D341Med (cell line): Measurements from ENCODE around the gene MAST2.
"Not testable (repeated sequence)": the region's sequence is repeated elsewhere in the genome, so short reads cannot be mapped to it uniquely, and the experiment has no call there.

Source experiments
- DNase-seq: peaks from one replicate; pipeline ENCODE4 v3.0.0; 2012; ENCODE audit warnings: low spot score

Gene MAST2

DNA sequence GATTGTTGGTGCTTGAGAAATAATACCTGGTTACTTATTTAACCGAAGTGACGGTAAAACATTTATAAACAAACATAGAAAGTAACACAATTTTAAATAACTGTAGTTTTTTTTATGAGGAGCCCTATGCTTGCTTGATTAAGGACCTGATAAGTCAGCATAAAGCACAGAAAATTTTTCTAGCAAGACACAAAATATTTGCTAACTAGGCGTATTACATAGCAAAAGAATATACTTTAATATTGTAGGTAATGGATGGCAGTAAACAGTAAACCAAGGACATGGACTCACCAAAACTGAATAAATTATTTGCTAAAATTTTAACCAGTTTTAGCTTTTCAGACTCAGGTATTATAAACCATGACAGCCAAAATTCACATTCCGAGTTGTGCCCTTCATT is 90.9 kb downstream of the MAST2 start:
- no peak for DNase-seq

DNA sequence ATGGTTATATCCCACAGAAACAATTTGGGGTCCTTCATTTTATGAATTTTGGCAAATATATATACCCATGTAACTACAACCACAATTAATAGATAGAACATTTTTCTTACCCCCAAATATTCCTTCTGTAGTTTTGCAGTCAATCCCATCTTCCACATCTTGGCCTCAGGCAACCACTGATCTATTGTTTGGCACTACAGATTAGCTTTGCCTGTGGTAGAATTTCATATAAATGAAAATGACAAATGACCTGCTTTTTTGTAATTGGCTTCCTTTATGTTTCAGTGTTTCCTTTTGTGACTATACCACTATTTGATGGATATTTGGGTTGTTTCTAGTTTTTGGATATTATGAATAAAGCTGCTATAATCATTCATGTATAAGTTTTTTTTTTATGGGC is 91.5 kb downstream of the MAST2 start:
- no peak for DNase-seq

DNA sequence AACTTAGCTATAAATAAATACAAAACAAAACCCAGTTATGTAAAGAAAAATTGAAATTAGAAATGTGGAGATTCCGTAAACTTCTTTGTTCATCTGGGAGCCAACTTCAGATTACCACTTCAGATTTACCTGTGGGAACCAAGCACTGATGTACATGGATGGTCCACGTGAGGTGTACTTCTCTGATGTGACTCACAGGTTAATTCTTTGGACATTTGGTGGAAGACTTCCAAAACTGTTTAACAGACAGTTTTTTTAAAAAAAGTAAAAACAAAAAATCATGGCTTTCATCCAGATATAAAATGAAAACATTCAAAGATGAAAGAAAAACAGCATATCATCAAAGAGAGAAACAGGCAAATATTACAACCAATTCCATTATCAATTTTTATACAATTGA is 92.0 kb downstream of the MAST2 start:
- no peak for DNase-seq

DNA sequence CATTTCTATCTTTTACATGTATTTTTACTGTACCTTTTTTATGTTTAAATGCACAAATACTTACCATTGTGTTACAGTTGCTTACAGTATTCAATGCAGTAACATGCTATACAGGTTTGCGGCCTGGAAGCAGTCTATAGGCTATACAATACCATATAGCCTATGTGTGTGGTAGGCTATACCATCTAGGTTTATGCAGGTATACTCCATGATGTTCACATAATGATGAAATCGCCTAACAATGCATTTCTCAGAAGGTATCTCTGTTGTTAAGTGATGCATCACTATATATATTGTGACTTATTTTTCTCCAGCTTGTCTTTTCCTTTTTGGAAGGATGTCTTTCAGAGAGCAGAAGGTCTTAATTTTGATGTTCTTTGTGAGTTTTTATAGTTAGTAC is 103.5 kb downstream of the MAST2 start:
- DNase-seq = no peak

DNA sequence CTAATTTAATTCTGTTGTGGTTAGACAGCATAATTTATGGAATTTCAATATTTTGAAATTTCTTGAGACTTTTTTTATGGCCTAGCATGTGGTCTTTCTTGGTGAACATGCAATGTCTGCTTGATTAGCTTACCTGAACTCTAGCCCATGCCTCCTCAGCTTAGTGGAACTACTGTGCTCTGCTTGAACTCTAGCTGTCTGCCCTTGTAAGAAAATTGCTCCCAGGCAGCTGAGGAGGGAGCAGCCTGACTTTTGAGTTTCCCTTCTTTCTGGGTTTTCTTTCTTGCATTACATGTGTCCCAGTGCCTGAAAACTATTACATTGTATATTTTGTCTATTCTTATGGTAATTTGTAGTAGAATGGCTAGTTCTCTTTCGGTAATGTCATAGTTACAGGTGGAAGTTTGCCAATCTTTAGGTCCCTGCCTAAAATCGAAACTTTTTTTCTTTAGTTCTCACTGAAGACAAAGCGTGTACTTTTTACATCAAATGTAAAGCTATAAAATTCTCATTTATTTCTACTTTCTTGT is 105.3 kb downstream of the MAST2 start:
- DNase-seq = no peak

DNA sequence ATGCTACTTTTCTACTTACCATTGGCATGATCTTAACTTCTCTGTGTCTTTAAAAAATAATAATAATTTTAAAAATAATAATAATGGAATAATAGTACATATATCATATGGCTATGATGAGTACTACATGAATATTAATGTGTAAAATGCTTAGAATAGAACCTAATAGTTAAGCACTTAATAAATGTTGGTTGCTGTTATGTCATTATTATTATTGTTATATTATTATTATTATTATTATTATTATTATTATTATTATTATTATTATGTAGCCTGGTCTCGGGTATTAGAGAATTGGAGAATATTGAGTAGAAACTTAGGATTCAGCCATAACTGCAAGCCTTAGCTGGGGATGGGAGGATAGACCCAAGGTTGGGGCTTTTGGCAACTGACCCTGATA is 108.2 kb downstream of the MAST2 start:
- DNase-seq = no peak

DNA sequence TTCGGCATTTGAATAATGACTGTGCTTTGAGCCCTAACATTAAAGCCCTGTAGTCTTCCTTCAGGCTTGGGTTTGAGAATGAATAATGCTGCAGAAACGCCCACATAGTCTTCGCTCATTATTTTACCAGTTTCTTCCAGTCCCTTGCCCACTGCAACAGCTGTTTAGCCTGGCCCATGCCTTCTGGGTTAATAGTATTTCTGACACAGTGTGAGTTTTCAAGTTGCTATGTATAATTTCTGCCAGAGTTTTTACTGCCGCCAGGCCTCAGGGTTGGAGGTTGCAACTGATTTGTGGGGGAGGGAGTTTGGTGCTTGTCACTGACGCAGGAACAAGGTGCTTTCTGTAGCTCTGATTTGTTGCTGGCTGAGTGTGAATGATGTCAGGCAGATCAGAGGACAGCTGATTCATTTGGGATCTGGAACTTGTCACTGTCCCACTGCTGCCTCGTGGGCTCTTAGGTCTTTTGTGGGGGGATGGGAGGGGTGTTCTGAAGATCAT is 109.8 kb downstream of the MAST2 start:
- no peak for DNase-seq

DNA sequence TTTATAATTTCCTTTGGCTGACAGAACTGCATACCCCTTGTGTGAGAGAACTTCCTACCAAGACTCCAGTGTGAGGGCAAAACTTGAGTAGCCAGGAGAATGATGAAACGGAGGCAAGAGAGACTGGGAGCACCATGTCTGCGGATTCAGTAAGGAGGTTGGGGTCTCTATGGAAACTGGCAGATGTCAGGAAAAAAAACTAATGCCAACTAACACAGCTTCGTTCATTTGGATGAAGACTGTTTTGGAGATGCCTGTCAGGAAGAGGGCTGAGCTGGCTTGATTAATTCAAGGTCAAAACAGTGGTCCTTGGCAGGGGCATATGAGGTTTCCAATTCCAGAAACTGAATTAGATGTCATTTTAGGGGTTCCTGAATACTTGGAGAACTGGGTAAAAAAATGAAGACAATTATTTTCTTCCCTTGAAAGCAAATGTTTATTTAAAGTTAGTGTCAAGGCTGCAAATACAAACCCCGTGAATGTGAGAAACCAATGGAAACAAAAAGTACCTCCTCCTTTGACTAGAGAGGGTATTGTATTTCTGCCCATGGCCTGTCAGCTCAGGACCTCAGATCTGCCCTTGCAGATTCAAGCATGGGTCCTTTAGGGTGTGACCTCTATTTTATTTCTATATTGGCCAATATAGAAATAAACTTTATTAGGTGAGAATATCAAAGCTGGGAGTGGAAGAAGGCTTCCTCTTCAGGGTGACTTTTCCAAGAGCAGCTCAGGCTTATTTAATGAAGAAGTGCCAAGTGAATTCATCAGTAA is 110.5 kb downstream of the MAST2 start:
- no peak for DNase-seq

DNA sequence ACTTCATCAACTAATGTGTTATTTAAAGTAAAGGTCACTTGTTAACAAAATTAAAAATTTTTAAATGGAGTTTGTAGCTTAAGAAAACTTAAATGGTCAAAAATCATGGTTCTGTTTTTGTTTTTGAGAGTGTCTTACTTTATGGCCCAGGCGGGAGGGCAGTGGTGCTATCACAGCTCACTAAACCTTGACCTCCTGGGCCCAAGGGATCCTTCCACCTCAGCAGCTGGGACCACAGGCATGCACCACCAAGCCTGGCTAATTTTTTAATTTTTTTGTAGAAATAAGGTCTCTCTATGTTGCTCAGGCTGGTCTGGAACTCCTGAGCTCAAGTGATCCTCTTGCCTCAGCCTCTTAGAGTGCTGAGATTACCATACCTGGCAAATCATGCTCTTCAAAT is 111.4 kb downstream of the MAST2 start:
- DNase-seq = no peak

DNA sequence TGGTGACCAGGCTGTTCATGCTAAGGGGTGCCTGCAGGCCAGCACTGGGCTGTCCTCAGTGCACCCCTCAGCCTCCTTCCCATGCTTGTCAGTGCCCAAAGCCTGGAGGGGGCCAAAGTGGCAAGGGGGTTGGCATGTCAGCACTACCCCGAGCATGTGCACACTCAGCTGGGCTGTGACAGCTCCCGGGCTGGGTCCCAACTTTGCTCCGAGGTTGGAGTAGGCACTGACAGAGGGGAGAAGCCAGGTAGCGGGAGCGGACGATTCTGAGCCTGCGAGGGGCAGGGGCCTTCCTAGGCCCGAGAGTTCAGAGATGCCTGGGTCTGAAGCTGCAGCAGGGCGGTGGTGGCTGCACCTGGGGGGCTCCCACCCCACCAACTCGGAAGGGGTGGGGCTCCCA is 119.0 kb downstream of the MAST2 start:
- DNase-seq = no peak

DNA sequence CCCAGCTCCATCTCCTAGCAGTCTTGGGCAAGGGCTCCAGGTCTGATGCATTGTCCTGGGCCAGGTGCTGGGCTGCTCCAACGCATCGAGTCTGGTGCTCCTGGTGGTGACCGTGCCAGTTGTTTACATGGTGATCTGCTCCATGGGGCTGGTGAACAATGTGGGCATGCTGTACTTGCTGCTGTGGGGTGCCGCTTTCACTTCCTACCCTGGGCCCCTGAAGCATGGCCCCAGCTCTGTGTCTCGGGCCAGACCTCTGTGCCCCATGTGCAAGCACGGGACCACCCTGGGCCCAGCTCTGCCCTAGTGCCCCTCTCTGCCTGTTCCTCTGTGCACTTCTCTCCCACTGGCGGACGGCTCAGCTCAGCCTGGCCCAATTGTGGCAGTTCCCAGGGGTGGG is 119.4 kb downstream of the MAST2 start:
- DNase-seq = no peak

DNA sequence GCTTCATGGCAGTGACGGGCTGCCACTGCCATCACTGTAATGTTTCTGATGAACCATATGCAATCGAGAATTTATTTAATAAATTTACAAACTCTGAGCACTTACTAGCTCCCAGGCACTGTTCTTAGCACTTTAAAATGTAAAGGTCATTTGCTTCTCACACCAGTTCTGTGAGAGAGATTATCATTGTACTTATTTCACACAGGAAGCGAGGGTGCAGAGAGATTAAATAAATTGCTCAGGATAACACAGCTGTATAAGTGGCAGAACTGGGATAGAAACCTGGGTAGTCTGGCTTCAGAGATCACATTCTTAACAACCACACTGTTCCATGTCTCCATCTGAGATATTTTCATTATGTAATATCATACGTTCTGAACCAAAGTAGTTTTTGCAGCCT is 119.9 kb downstream of the MAST2 start:
- DNase-seq = no peak

DNA sequence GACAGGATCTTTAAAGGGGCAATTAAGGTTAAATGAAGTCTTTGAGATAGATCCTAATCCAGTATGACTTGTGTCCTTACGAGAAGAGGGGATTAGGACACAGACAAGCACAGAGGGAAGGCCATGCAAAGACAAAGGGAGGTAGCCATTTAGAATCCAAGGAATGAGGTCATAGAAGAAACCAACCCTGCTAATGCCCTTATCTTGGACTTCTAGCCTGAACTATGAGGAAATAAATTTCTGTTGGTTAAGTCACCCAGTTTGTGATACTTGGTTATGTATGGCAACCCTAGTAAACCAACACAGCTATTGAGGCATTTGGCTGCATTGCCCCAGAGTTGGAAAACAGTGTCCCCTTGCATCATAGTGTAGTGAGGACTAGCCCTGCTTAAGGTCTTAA is 121.3 kb downstream of the MAST2 start:
- DNase-seq = no peak

DNA sequence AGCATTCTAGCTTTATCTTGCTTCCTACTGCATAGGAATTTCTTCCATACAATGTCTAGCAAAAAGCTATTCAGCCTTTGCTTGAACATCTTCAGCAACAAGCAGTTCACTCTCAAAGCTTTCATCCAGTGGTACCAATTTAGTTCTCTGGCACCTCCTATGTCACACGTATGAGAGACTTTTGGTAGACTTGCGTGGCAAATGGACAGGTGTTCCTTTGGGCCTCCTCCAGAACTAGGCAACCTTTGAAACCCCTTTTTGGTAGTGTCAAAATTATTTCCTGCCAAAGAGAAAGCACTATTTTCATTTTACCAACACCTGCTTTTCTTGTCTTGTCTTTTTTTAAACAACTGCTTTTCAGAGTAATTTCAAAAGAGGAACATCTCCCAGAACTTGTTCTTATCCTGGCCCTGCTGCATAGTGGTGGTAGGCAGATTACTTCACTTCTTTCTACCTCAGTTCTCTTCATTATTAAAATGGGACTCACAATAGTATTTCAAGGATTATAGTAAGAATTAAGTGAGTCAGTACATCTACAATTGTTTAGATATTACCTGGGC is 122.4 kb downstream of the MAST2 start:
- no peak for DNase-seq

DNA sequence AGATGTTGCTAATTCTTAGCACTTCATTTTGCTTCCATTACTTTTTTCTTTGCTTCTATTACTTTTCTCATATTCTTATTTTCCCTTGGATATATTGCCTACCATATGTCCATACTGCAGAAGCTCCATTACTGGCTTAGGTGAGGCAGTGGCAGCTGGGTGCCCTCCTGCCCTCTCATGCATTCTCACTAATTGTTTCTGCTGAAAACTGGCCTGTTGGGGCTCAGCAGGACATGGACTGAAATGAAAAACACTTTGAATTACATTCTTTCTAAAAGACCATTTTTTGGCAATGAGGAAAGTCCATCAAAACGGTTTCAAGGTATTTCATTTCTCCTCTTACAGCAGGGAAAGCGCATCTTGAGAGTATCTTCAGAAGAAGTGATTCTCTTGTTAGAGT is 122.9 kb downstream of the MAST2 start:
- no peak for DNase-seq

DNA sequence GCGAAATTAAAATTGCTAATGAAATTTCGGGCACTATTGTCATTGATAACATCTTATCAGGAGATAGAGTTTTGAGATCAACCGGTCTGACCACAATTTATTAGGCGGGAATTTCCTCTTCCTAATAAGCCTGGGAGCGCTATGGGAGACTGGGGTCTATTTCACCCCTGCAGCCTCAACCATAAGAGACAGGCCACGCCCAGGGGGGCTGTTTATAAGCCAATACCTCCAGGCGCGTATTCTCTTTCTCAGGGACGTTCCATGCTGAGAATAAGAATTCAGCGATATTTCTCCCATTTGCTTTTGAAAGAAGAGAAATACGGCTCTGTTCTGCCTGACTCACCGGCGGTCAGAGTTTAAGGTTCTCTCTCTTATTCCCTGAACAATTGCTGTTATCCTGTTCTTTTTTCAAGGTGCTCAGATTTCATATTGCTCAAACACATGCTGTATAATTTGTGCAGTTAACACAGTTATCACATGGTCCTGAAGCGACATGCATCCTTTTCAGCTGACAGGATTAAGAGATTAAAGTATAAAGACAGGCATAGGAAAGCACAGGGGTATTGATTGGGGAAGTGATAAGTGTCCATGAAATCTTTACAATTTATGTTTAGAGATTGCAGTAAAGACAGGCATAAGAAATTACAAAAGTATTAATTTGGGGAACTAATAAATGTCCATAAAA is 124.0 kb downstream of the MAST2 start:
- DNase-seq = not testable (repeated sequence)

DNA sequence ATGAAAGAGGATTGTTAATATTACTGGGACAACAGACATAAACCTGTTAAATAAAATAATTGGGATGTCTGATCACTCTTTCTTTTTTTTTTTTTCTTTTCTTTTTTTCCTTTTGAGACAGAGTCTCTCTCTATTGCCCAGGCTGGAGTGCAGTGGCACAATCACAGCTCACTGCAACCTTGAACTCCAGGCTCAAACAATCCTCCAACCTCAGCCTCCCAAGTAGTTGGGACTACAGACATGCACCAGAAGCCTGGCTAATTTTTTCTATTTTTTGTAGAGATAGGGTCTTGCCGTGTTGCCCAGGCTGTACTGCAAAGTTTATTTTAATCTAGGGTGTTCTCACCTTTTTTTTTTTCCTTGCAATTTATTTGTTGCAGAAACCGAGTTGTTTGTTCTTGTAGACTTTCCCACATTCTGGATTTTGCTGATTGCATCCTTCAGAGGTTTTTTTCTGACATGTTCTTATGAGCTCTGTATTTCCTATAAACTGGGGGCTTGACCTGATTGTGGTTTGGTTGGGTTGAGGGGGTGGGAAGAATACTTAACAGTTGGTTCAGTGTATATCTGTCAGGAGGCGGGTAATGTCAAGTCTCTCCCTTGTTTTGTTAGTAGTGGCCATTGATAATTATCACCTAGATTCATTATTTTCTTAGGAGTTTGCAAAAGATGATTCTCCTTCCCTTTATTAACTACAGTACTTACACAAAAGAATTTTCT is 125.2 kb downstream of the MAST2 start:
- DNase-seq = no peak

DNA sequence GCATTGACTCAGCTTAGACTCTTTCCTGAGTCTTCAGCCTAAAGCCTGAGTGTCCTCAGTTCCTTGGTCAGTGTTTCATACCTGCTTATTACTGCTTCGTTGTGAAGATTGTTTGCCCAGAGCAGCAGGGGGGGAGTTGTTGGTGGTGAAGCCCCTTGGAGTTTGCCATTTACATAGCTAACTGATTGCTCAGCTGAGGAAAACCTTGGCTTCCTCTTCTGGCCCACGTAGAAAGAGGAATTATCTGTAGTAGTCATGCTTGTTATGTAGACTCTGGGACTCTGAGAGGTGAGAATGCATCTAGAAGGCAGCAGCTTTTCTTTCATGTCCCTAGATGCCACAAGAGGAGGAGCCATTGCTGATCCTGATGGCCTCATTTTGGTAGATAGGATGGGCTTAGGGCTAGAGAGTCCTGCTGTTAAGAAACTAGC is 125.9 kb downstream of the MAST2 start:
- no peak for DNase-seq

DNA sequence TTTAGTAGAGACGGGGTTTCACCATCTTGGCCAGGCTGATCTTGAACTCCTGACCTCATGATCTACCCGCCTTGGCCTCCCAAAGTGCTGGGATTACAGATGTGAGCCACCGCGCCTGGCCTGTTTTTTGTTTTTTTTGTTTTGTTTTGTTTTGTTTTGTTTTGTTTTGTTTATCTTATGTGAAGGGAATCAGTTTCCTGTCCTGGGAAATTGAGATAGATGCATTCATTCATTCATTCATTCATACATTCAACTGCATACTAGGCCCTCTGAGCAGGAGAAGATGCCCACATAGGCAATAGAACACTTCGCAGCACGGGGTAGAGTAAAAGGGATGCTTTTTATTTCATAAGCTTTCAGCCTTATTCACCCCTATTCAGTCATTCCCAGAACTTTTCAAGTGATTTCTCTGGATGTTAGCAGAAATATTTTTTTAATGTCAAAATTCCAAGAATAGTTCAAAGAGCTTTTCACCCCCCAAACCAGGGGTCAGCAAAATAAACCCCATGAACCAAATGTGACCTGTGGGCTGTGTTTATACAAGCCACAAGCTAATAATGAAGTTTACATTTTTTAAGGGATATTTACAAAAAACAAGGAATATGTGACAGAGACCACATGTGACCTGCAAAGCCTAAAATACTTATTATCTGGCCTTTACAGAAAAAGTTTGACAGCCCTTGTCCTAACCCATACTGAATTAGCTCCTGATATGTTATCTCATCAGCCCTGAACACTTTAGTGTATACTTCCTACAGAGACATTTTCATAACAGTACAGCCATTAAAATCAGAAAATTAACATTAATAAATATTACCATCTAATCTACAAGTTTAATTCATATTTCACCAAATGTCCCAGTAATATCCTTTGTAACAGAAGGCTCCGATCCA is 127.1 kb downstream of the MAST2 start:
- no peak for DNase-seq

DNA sequence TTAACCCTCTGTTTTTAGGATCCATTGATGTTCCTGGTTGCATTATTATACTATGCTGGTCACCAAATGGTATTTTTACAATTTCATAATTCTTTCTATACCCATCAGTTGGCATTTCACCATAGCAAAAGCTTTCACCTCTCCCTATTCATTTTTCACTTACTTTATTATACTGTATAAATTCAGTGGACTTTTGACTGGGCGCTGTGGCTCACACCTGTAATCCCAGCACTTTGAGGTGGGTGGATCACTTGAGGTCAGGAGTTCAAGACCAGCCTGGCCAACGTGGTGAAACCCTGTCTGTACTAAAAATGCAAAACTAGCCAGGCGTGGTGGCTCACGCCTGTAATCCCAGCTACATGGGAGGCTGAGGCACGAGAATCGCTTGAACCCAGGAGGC is 128.8 kb downstream of the MAST2 start:
- DNase-seq = not testable (repeated sequence)

DNA sequence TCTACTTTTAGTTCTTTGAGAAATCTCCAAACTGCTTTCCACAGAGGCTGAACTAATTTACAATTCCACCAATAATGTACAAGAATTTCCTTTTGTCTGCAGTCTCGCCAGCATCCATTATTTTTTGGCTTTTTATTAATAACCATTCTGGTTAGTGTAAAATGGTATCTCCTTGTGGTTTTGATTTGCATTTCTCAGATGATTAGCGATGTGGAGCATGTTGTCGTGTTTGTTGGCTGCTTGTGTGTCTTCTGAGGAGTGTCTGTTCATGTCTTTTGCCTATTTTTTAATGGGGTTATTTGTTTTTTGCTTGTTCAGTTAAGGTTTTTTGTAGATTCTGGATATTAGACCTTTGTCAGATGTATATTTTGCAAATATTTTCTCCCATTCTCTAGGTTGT is 131.5 kb downstream of the MAST2 start:
- DNase-seq = no peak
